Measurements from ENCODE around the gene IFFO2.

DNA sequence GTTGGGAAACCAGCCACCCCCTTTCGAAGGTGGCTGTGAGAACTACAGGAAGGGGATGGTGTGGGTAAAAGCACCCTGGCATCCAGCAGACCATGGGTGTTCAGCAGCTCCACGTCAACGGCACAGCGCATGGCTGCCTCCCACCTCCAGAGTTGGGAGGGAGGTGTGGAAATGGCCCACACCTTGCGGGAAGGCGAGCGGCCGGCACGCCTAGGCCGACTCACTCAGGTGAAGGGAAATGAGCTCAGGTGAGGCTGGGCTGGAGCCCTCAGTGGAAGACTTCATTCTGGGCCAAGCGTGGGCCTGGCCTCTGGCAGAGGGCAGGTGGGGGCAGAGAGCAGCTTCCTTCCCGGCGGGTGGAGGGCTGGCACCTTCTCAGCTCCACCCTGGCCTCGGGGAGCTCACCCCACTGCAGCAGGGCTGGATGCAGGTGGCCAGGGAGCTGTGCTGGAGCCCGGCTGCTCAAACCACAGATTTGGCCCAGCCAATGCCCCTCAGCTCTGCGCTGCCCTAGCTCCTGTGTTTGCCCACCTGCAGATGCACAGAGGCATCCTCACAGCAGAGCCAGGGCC, 29.3 kb downstream of the IFFO2 start:
- TF ChIP-seq, protein P1, sequence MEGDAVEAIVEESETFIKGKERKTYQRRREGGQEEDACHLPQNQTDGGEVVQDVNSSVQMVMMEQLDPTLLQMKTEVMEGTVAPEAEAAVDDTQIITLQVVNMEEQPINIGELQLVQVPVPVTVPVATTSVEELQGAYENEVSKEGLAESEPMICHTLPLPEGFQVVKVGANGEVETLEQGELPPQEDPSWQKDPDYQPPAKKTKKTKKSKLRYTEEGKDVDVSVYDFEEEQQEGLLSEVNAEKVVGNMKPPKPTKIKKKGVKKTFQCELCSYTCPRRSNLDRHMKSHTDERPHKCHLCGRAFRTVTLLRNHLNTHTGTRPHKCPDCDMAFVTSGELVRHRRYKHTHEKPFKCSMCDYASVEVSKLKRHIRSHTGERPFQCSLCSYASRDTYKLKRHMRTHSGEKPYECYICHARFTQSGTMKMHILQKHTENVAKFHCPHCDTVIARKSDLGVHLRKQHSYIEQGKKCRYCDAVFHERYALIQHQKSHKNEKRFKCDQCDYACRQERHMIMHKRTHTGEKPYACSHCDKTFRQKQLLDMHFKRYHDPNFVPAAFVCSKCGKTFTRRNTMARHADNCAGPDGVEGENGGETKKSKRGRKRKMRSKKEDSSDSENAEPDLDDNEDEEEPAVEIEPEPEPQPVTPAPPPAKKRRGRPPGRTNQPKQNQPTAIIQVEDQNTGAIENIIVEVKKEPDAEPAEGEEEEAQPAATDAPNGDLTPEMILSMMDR (IDR thresholded peaks at IDR 0.05; ENCODE audit: low read length): no peak
- no peak for TF ChIP-seq EZH2 (IDR thresholded peaks at IDR 0.05; ENCODE audit: borderline replicate concordance, low read length)

All from OCI-LY1 (cell line).